ENCODE data around the gene MGST1. TPM values are rescaled to one million over a fixed set of nuclear protein-coding genes. Genes with fewer than 3 reads are reported as not detected.

The MGST1 gene
- total and polyA plus RNA-seq, 2 experiments from 2014 or later: 297 to 1,400 TPM

GRCh38 chr12:16352481-16352880 lies 5.0 kb downstream of the MGST1 start:
- ATAC-seq (no peak), DNase-seq (ENCODE audit: low spot score) (no peak)
- peak overlapping the region; percentile 33 for H3K27ac Mint-ChIP-seq
- no peaks in the 10 kb centered on the region; the same call in 2 of the 3 replicates for H3K9me3 Mint-ChIP-seq
- Histone ChIP-seq H3K4me2 (peak overlapping the region; percentile 50; the same call in 1 of the 2 replicates), H3F3A (replicated peaks; ENCODE audit: low read depth) (no peaks in the 10 kb centered on the region), H3K4me3 (peak overlapping the region; percentile 9; the same call in 1 of the 2 replicates), H2AFZ (no peak overlapping the region), H3K9me2 (ENCODE audit: insufficient read depth) (no peaks in the 10 kb centered on the region), H3K27ac (ENCODE audit: low read depth) (0 out of 2 replicates have a peak overlapping the region, but pooled peaks have one; percentile 55), H3K36me3 (ENCODE audit: insufficient read depth) (peaks cover 43% of the 10 kb centered on the region; the same call in 1 of the 2 replicates), H3K4me1 (ENCODE audit: insufficient read depth) (peaks cover 19% of the 10 kb centered on the region), H3K27me3 (ENCODE audit: insufficient read depth) (no peaks in the 10 kb centered on the region), H3K79me2 (replicated peaks; ENCODE audit: insufficient read depth) (peaks cover 100% of the 10 kb centered on the region), H4K20me1 (replicated peaks; ENCODE audit: insufficient read depth) (peaks cover 75% of the 10 kb centered on the region)
- peaks cover 33% of the 10 kb centered on the region for H3K4me1 Mint-ChIP-seq
- peak overlapping the region; percentile 14; the same call in 1 of the 3 replicates for H3K4me3 Mint-ChIP-seq
- no peak for TF ChIP-seq POLR2AphosphoS5 (IDR thresholded peaks at IDR 0.05; ENCODE audit: low read depth)
- TF ChIP-seq ZNF114 (CRISPR knock-in tag; IDR thresholded peaks at IDR 0.05): no peak
- TF ChIP-seq ZNF331 (CRISPR knock-in tag; IDR thresholded peaks at IDR 0.05; ENCODE audit: low read depth): no peak
- TF ChIP-seq CTCF (conservative IDR thresholded peaks at IDR 0.05; ENCODE audit: low read depth in 2 of 2): no peak
- TF ChIP-seq CREB1 (CRISPR knock-in tag; IDR thresholded peaks at IDR 0.05; ENCODE audit: low read depth): no peak
- TF ChIP-seq ZNF462 (CRISPR knock-in tag; IDR thresholded peaks at IDR 0.05): no peak
- no peak for TF ChIP-seq REST (IDR thresholded peaks at IDR 0.05; ENCODE audit: unreplicated experiment)
- no peak for TF ChIP-seq ETS1 (IDR thresholded peaks at IDR 0.05)
- no peak for TF ChIP-seq EZH2phosphoT487 (IDR thresholded peaks at IDR 0.05; ENCODE audit: unreplicated experiment)
- no peak for TF ChIP-seq EZH2 (IDR thresholded peaks at IDR 0.05; ENCODE audit: low read depth, unreplicated experiment)
- no peak for TF ChIP-seq STAT1 (IDR thresholded peaks at IDR 0.05; ENCODE audit: unreplicated experiment)
- peaks cover 2% of the 10 kb centered on the region for H3K27me3 Mint-ChIP-seq (ENCODE audit: insufficient read depth, low read depth, poor library complexity)
- H3K36me3 Mint-ChIP-seq (ENCODE audit: low read depth): peaks cover 83% of the 10 kb centered on the region
